Endothelial cell of umbilical vein (primary cell): ENCODE data around the gene NME5. TPM values are rescaled to one million over a fixed set of nuclear protein-coding genes. Genes with fewer than 3 reads are reported as not detected.

ENCODE experiments used
- BruUV-seq: library from RNA; stranded (reverse); fragments of 400-500 nt; replicated peaks from 2 replicates; lab custom pipeline; 2021; lab: Mats Ljungman, UMichigan
- CTCF ChIA-PET: fragments of 300-600, 350-600 bp; sonication (Branson Sonifier 250); formaldehyde crosslinking; loops from one replicate; lab custom pipeline; 2021; ENCODE audit warnings: antibody characterized with exemption, inconsistent platforms; lab: Charles Lee
- POLR2A ChIA-PET: fragments of 300-600, 350-600 bp; sonication (Branson Sonifier 250); formaldehyde crosslinking; loops from one replicate; lab custom pipeline; 2021; ENCODE audit warnings: antibody characterized with exemption, inconsistent platforms; lab: Charles Lee
- DNase-seq: peaks from one replicate; pipeline ENCODE4 v3.0.0-alpha.2; 2011; ENCODE audit warnings: low read depth, low spot score
- FAIRE-seq: peaks from 2 replicates; lab custom pipeline; 2011; peaks lifted over from hg19 to GRCh38; lab: Jason Lieb, UNC
- H2AFZ ChIP-seq: 2 replicates; pipeline ENCODE4 v1.6.0; 2012; ENCODE audit warnings: low read depth, low read length, control low read depth, inconsistent platforms
- H3K27ac ChIP-seq: 2 replicates; pipeline ENCODE4 v1.5.1; 2011; ENCODE audit warnings: low read depth, mild to moderate bottlenecking, control low read depth, low read length, moderate library complexity; ENCODE audit not compliant: insufficient read depth
- H3K27me3 ChIP-seq, 2 experiments: 2 replicates each; pipeline versions ENCODE4 v1.6.0 to v1.6.1; 2011; ENCODE audit warnings: low read length in 2 of 2, mixed read lengths in 1 of 2; ENCODE audit not compliant: control insufficient read depth in 2 of 2, insufficient read depth in 2 of 2
- H3K36me3 ChIP-seq, 2 experiments: 2 replicates in 1 of 2; 3 replicates in 1 of 2; pipeline ENCODE4 v1.5.1; 2011; ENCODE audit warnings: low read length in 2 of 2, mild to moderate bottlenecking in 1 of 2, moderate library complexity in 1 of 2; ENCODE audit not compliant: control insufficient read depth in 2 of 2, insufficient read depth in 2 of 2; ENCODE audit errors: extremely low read depth in 1 of 2
- H3K4me1 ChIP-seq: 3 replicates; pipeline ENCODE4 v1.5.1; 2011; ENCODE audit warnings: mild to moderate bottlenecking, low read length; ENCODE audit not compliant: control insufficient read depth, insufficient read depth; ENCODE audit errors: extremely low read depth
- H3K4me2 ChIP-seq: 2 replicates; pipeline ENCODE4 v1.6.1; 2011; ENCODE audit warnings: low read length, control low read depth, mixed read lengths; ENCODE audit not compliant: insufficient read depth
- H3K4me3 ChIP-seq, 3 experiments: fragments of 200-600 bp in 1 of 3; sonication (generic), shearing (Covaris generic) in 1 of 3; replicated peaks in 1 of 3; 2 replicates each; pipeline ENCODE4 v1.5.1; 2011 to 2016; ENCODE audit warnings: control low read depth in 3 of 3, low read length in 3 of 3, mild to moderate bottlenecking in 2 of 3, inconsistent platforms in 1 of 3, low read depth in 1 of 3, moderate library complexity in 1 of 3; ENCODE audit not compliant: insufficient read depth in 1 of 3
- H3K79me2 ChIP-seq: 2 replicates; pipeline ENCODE4 v1.6.0; 2012; ENCODE audit warnings: low read length, inconsistent platforms; ENCODE audit not compliant: control insufficient read depth, insufficient read depth
- H3K9ac ChIP-seq: replicated peaks from 2 replicates; pipeline ENCODE3; 2011; ENCODE audit warnings: low read length, control low read depth; ENCODE audit not compliant: insufficient read depth; ENCODE audit errors: extremely low read depth
- H3K9me1 ChIP-seq: replicated peaks from 3 replicates; pipeline ENCODE4 v1.6.0; 2011; ENCODE audit warnings: mild to moderate bottlenecking, low read length; ENCODE audit not compliant: control insufficient read depth, insufficient read depth; ENCODE audit errors: extremely low read depth
- H3K9me3 ChIP-seq: replicated peaks from 2 replicates; pipeline ENCODE4 v1.5.1; 2012; ENCODE audit warnings: low read length, inconsistent platforms; ENCODE audit not compliant: control insufficient read depth, insufficient read depth
- H4K20me1 ChIP-seq: replicated peaks from 2 replicates; pipeline ENCODE3; 2011; ENCODE audit warnings: mild to moderate bottlenecking, low read length; ENCODE audit not compliant: control insufficient read depth, insufficient read depth; ENCODE audit errors: extremely low read depth
- CTCF ChIP-seq, 2 donors: IDR thresholded peaks; 1 replicate in 1 of 2; 2 replicates in 1 of 2; pipeline ENCODE4 v1.5.1; 2011; ENCODE audit warnings: low read length in 2 of 2, mild to moderate bottlenecking in 2 of 2, moderate library complexity in 2 of 2, control low read depth in 1 of 2, inconsistent platforms in 1 of 2, low read depth in 1 of 2; ENCODE audit not compliant: insufficient read depth in 1 of 2; ENCODE audit errors: extremely low read depth in 1 of 2
- EZH2 ChIP-seq: IDR thresholded peaks from 2 replicates; pipeline ENCODE4 v1.6.1; 2012; ENCODE audit warnings: borderline replicate concordance, low read depth, mild to moderate bottlenecking, moderate library complexity, low read length, inconsistent platforms; ENCODE audit not compliant: severe bottlenecking
- FOS ChIP-seq: IDR thresholded peaks from 2 replicates; pipeline ENCODE4 v1.6.1; 2011; ENCODE audit warnings: mild to moderate bottlenecking, low read length, moderate library complexity, borderline replicate concordance; ENCODE audit not compliant: insufficient read depth
- GATA2 ChIP-seq: IDR thresholded peaks from 2 replicates; pipeline ENCODE4 v1.7.0; 2011; ENCODE audit warnings: low read depth, mild to moderate bottlenecking, moderate library complexity, mixed read lengths, low read length; ENCODE audit not compliant: insufficient read length, insufficient read depth
- JUN ChIP-seq: IDR thresholded peaks from 2 replicates; pipeline ENCODE4 v1.6.1; 2011; ENCODE audit warnings: borderline replicate concordance, low read depth; ENCODE audit not compliant: insufficient read length, insufficient read depth
- MYC ChIP-seq: IDR thresholded peaks from one replicate; pipeline ENCODE4 v1.6.1; 2011; ENCODE audit warnings: mild to moderate bottlenecking, low read depth, low read length
- POLR2A ChIP-seq: IDR thresholded peaks from 2 replicates; pipeline ENCODE4 v1.6.1; 2012; ENCODE audit warnings: low read depth, mild to moderate bottlenecking, control low read depth, low read length
- POLR2AphosphoS5 ChIP-seq: IDR thresholded peaks from 2 replicates; pipeline ENCODE4 v1.6.1; 2012; ENCODE audit warnings: low read depth, mild to moderate bottlenecking, control low read depth, low read length, moderate library complexity; ENCODE audit not compliant: insufficient read depth
- dilution Hi-C: fragments of 300-500 bp; cut with MboI; formaldehyde crosslinking; loops from one replicate; pipeline ENCODE4 v1.15.0; 2019; ENCODE audit warnings: low sequenced_read_pairs; ENCODE audit not compliant: extremely low pct_ligation_motif_present
- intact Hi-C: fragments of 100-400 bp; cut with micrococcal nuclease; formaldehyde crosslinking; loops from one replicate; pipeline ENCODE4 v1.10.0; 2022
- polyA plus RNA-seq, 4 experiments: library from polyadenylated mRNA; depleted of rRNA in 3 of 4; stranded (reverse) in 3 of 4; unstranded in 1 of 4; fragments of >200 nt; gene quantifications; 2 replicates each; pipeline versions ENCODE4 v1.2.1 to v1.2.3, GENCODE V29; 2011 to 2012; ENCODE audit warnings: missing spikeins in 1 of 4
- total RNA-seq: library from RNA; stranded (reverse); gene quantifications from 2 replicates; pipeline ENCODE4 v1.2.3, GENCODE V29; 2021
- TF ChIP-seq, protein P1 (sequence below): IDR thresholded peaks from 2 replicates; pipeline ENCODE4 v1.6.1; 2011; ENCODE audit not compliant: insufficient read depth, insufficient read length

The NME5 gene
- total and polyA plus RNA-seq, 2 donors (not counting 3 experiments of a cell fraction or from before 2014, with no cell fraction given), result 0.11 to 1.5 TPM

GRCh38 chr5:138132543-138132942 is 6.7 kb downstream of the NME5 start:
- H3K9me1 ChIP-seq, result no peaks in the 10 kb centered on the region
- TF ChIP-seq JUN, result no peak
- intact Hi-C loops, result loop anchor here (2.0 kb wide), 1 partner anchor 380 kb away; no protein-coding TSS in a partner anchor
- FAIRE-seq, result no peak
- H3K79me2 ChIP-seq, result no peaks in the 10 kb centered on the region
- no peak overlapping the region for H3K9ac ChIP-seq
- H3K4me1 ChIP-seq, result peaks cover 8% of the 10 kb centered on the region
- H3K9me3 ChIP-seq, result no peaks in the 10 kb centered on the region
- POLR2A ChIA-PET, result interaction anchor here (0.7 kb wide), 1 partner anchor 1886 kb away, joined by 3 read pairs; no protein-coding TSS in a partner anchor
- no TSS peak for BruUV-seq
- no peak overlapping the region for H3K4me2 ChIP-seq
- H3K4me3 ChIP-seq, result no peak overlapping the region
- H3K27ac ChIP-seq, result no peak overlapping the region
- no peak for DNase-seq
- no peaks in the 10 kb centered on the region for H4K20me1 ChIP-seq
- H3K27me3 ChIP-seq, result no peaks in the 10 kb centered on the region
- no peak overlapping the region for H2AFZ ChIP-seq
- dilution Hi-C loops, result no loop called here
- H3K36me3 ChIP-seq, result no peaks in the 10 kb centered on the region
- CTCF ChIA-PET, result interaction anchor here (0.6 to 4.5 kb wide), 23 partner anchors 11 to 564 kb away, joined by 3 to 135 read pairs (median 6); no protein-coding TSS in a partner anchor

GRCh38 chr5:138129347-138129746 is 9.9 kb downstream of the NME5 start:
- BruUV-seq, result no TSS peak
- DNase-seq, result no peak
- Histone ChIP-seq H3K9ac (no peak overlapping the region), H3K79me2 (no peaks in the 10 kb centered on the region), H2AFZ (no peak overlapping the region), H3K9me3 (no peaks in the 10 kb centered on the region), H3K4me1 (peaks cover 8% of the 10 kb centered on the region), H4K20me1 (no peaks in the 10 kb centered on the region), H3K27ac (no peak overlapping the region), H3K4me3 (no peak overlapping the region), H3K9me1 (no peaks in the 10 kb centered on the region), H3K27me3 (no peaks in the 10 kb centered on the region), H3K4me2 (no peak overlapping the region), H3K36me3 (no peaks in the 10 kb centered on the region)
- ChIA-PET CTCF (interaction anchor here (0.7 to 1.8 kb wide), 8 partner anchors 26 to 351 kb away, joined by 3 to 11 read pairs (median 6); no protein-coding TSS in a partner anchor), POLR2A (no interaction called here)
- intact Hi-C loops (no loop called here), dilution Hi-C loops (no loop called here)
- no peak for FAIRE-seq
- TF ChIP-seq CTCF (IDR thresholded peaks at IDR 0.05; ENCODE audit: extremely low read depth in 1 of 2, insufficient read depth in 1 of 2, low read depth in 1 of 2, low read length in 2 of 2), result no peak
- TF ChIP-seq JUN, result no peak
- no peak for TF ChIP-seq MYC
- no peak for TF ChIP-seq FOS
- TF ChIP-seq, protein P1, sequence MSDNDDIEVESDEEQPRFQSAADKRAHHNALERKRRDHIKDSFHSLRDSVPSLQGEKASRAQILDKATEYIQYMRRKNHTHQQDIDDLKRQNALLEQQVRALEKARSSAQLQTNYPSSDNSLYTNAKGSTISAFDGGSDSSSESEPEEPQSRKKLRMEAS, result no peak
- no peak for TF ChIP-seq POLR2A
- no peak for TF ChIP-seq GATA2
- TF ChIP-seq EZH2, result no peak
- TF ChIP-seq POLR2AphosphoS5, result no peak
